GM21717 (cell line): ENCODE measurements around the gene AQP4.

Experiments used
- ATAC-seq: cut with Tn5 transposase; IDR thresholded peaks from one replicate; pipeline ENCODE4 v1.9.1; 2021; ENCODE audit warnings: mild to moderate bottlenecking, moderate library complexity; ENCODE audit not compliant: unreplicated experiment

Gene AQP4, protein sequence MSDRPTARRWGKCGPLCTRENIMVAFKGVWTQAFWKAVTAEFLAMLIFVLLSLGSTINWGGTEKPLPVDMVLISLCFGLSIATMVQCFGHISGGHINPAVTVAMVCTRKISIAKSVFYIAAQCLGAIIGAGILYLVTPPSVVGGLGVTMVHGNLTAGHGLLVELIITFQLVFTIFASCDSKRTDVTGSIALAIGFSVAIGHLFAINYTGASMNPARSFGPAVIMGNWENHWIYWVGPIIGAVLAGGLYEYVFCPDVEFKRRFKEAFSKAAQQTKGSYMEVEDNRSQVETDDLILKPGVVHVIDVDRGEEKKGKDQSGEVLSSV

DNA sequence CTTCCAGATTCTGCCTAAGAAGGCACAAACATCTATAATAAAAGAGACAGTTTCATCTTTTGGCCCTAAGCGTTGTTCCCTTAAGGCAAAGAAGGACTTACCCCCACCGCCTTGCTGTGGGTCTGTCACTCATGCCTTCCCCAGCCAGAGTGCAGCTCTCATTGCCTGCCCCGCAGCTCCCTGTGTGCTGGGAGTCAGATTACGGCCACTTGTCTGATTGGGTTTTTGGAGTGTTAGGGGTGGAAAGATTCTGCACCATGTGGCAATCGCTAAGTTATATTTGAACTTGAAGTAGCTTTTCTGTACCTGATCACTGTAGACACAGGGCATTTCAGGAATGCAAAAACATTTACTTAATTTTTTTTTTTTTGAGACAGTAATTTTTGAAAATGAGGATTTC, at the start of gene AQP4:
AQP4 (minus strand) TSS at position 151 of the 400 bp plus-strand sequence; CDS start at position 133, 18 bp downstream.
- ATAC-seq, result no peak

- no peak for ATAC-seq
These were observed 46.3 kb upstream of the AQP4 start for GRCh38 chr18:26911840-26912239.

DNA sequence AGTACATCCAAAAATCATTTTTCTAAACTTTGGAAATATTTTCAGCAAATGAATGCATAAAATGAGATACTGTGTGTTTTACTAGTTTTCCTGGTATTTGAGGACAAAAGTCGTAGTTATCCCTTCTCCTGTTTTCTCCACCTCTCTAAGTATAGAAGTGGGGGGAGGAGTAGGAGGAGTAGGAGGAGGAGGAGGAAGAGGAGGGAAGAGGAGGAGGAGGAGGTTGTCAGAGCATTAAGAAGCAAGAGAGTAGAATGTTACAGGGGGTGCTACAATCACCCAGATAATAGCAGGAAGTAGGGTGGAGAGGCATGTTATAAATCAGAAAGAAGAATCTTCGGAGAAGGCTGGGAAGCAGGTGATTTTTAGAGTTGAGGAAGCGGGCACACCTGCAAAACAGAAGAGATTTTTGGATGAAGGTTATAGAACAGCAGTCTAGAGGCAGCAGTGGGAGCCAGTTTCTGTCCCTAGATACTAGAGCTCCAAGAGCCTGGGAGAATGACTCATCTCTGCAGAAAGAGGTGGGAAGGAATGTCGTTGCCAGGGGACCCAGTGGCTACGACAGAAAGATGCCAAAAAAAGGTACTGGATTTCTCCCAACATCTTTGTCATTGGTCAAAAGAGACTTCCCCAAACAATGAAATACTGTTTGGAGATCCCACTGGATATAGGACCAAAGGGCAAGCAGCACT, 44.2 kb upstream of the AQP4 start:
- ATAC-seq, result no peak

DNA sequence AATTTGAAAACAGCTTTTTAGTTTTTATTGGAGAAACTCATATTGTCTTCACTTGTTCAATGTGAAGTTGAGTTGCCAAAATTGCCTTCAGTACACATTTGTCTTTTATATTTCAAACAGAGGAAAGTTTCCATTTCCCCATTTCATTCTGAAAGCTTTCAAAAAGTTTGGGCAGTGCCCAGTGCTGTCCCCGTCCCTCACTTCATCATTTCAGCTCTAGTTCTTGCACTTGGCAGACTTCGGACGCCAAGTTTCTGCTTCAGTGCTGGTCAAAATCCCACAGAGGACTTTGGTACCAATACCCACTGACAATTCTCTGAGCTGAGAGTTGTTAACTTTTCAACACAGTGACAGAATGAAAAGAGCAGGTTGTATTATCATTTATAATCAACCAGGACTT, 43.4 kb upstream of the AQP4 start:
- no peak for ATAC-seq

GRCh38 chr18:26902291-26902690, 36.8 kb upstream of the AQP4 start:
- no peak for ATAC-seq

DNA sequence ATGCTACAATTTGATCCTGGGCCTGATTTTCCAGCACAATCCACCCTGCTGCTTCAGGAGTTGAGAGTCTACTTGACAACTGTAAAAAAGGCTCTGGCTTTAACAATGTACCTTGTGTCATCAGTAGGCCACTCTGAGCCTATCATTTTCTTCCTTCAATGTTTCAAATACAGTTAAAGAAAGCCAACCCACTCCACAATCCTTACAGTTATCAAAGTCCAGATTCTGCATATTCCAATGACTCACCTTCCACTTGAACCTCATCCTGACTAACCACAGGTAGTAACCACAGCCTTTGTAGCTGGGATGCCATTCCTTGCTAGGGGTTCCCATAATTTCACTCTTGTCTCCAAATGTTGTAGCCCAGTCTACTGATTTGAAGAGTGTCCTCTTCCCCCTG, 35.5 kb upstream of the AQP4 start:
- no peak for ATAC-seq

DNA sequence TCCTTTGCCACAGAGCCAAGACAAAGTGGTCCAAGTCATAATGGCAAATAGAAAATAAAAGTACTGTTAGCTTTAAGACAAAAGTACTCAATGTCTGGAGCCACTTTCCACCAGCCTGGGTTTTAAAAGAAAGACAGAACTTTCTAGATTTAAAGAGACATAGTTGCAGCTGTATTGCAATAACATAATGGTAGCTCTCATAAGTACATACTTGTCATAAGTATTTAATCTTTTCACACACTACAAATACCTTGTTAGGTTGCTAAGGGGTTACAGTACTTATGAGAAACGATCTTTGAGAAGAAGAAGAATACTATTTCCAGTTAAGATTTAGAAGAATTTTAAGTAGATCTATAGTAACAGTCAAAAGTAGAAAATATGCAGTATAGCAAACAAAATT, 28.9 kb upstream of the AQP4 start:
- no peak for ATAC-seq

- ATAC-seq, result no peak
These were observed 28.5 kb upstream of the AQP4 start for GRCh38 chr18:26893996-26894395.

DNA sequence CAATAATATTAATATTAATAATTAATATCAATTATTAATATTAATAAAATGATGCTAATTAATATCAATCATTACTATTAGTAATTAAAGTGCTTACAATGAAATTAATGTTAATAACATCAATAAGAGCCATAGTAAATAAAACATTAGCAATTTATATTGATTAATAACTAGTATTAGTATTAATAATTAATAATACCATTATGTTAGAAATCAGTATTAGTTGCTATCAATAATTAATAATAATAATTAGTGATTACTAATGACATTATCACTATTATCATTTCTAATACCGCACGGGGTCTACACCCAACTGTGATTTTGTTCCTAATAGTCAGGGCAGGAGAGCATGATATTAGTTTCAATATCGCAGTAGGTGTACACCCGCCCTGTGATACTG, 22.8 kb upstream of the AQP4 start:
- no peak for ATAC-seq

- ATAC-seq, result no peak
These were observed 9.6 kb upstream of the AQP4 start for GRCh38 chr18:26875040-26875654.

DNA sequence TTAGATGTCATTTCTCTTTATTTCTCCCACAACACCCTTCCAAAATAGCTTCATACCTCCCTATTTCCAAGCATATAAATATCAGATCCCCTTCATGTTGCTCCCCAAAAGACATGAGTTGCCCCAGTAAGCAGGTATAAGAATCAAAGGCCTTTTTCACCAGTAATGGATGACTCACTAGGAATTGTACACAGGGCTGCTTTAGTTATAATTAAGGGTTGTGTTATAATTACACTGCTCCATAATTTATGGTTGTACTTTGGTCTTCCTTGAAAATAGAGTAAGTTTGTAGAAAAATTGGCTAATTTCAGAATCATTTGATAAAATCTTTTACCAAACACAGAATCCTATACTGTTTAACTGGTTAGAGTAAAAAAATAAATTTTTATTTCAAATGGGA, 8.8 kb upstream of the AQP4 start:
- ATAC-seq, result no peak

DNA sequence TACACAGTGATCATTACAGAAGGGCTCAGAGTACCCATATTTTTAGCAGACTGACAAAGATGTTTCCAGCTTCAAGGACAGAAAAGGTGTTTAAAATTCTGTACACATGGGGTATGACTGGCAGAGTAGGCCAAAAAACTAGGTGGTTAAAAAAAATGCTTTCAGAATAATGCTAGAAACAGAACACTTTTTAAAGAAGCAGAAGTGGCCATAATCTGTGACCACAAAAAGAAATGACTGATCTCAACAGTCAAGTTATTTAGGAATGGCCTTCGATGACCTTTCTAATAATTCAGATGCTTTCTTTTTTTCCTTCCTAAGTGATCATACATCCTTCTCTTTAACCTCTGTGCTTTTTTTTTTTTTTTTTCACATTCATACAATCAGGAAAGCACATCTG, 4.1 kb upstream of the AQP4 start:
- no peak for ATAC-seq

- ATAC-seq, result no peak
These were observed 3.6 kb upstream of the AQP4 start for GRCh38 chr18:26868968-26869586.

- no peak for ATAC-seq
These were observed 2.0 kb upstream of the AQP4 start for GRCh38 chr18:26867471-26867870.

- ATAC-seq, result no peak
These were observed 849 bp downstream of the AQP4 start for GRCh38 chr18:26864658-26865057.

DNA sequence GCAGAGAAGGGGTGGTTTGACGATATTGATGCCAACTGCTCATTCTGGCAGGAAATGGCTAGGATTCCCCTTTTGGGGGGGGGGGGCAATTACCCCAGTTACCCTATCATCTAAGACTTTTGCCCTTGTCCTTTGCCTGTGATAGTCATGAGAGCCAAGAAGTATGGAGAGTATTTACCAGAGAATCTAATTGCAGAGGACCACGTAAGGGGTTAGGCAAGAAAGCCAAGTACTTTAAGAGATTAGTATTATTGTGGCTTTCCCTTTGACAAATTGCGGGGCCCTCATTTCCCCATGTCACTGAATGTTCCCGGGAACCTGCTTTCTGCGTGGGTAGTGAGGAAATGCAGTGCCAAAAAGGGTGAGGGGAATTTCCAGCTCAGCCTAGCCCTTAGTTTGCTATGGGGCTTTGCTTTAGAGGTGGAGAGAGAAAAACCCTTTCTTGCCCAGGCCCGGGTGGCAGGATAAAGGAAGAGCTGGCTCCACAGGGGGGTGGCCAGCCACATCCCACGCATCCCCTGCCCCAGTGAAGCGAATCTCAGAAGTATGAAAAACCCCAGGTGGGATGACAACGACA, 1.5 kb downstream of the AQP4 start:
- ATAC-seq, result no peak

- no peak for ATAC-seq
These were observed 2.2 kb downstream of the AQP4 start for GRCh38 chr18:26863122-26863879.

DNA sequence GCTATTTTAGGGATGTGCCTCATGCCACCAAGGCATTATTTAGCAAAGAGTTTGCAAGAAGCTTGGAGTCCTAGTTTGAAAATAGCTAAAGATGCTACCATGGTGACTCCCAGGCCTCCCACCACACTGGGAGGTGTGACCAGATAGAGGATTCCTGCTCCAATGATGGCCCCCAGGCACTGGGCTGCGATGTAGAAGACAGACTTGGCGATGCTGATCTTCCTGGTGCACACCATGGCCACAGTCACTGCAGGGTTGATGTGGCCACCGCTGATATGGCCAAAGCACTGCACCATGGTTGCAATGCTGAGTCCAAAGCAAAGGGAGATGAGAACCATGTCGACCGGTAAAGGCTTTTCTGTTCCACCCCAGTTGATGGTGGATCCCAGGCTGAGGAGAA, 3.4 kb downstream of the AQP4 start:
- ATAC-seq, result no peak

DNA sequence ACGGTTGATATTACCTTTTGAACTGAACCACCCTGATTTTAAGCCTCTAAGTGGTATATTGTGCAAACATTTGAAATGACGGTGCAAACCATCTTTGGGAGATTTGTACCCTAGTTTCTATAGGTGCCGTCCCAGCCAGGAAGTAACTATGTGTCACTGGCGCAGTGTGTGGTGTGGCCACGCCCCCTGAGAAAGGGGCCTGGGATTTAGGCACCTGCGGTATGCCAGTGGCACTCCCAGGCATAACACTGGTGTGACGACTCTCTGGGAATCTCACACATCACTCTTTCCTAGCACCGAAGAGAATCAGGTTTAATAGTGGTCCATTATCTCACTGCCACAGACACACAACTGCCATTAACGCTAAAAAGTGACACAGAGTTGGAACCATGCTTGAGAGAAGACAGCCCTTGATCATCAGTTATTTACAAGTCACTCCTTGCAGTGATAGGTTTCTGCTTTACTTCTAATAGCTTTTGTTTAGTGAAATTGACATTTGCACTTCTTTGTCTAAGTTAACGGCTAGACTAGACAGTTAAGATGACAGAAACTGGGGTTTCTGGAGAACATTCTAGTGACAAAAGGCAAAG, 11.1 kb downstream of the AQP4 start:
- ATAC-seq, result no peak

GRCh38 chr18:26853401-26853800, 12.1 kb downstream of the AQP4 start:
- ATAC-seq, result no peak
